Measurements from ENCODE around the gene KCNT1. TPM values are rescaled to one million over a fixed set of nuclear protein-coding genes. Genes with fewer than 3 reads are reported as not detected.

Gene KCNT1
- total RNA-seq, 2 experiments from 2014 or later: not detected

- Mint-ChIP-seq H3K9me3 (ENCODE audit: low read depth) (no peaks in the 10 kb centered on the region), H3K4me3 (no peak overlapping the region), H3K36me3 (no peaks in the 10 kb centered on the region), H3K27me3 (no peaks in the 10 kb centered on the region), H3K27ac (no peak overlapping the region), H3K4me1 (no peaks in the 10 kb centered on the region)
- CTCF ChIA-PET: no interaction called here
- DNase-seq (no peak), ATAC-seq (no peak)
These were observed 54.6 kb downstream of the KCNT1 start for GRCh38 chr9:135756576-135756975.

DNA sequence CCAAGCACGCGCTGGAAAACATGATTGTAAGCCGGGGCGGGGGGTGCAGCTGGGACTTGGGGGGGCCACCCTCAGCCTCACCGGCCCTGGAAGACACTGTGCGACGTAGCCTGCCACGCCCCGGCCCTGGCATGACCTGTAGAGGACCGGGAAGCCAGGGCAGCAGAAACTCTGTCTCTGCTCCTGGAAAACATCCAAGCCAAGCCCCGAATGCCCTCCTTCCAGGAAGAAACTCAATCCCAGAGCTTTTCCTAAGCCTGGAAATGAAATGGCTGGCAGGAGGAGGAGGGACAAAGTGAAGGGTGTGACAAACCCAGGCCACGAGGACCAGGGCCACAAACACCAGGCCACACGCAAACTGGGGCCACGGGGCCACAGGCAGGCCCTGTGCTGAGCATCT lies 55.4 kb downstream of the KCNT1 start:
- Mint-ChIP-seq H3K36me3 (no peaks in the 10 kb centered on the region), H3K27ac (no peak overlapping the region), H3K4me3 (no peak overlapping the region), H3K4me1 (no peaks in the 10 kb centered on the region), H3K9me3 (ENCODE audit: low read depth) (no peaks in the 10 kb centered on the region), H3K27me3 (no peaks in the 10 kb centered on the region)
- ATAC-seq: no peak
- CTCF ChIA-PET: no interaction called here
- DNase-seq: no peak

- Mint-ChIP-seq H3K36me3 (no peaks in the 10 kb centered on the region), H3K4me1 (no peaks in the 10 kb centered on the region), H3K27ac (no peak overlapping the region), H3K9me3 (ENCODE audit: low read depth) (no peaks in the 10 kb centered on the region), H3K4me3 (no peak overlapping the region), H3K27me3 (no peaks in the 10 kb centered on the region)
- CTCF ChIA-PET: no interaction called here
- DNase-seq (no peak), ATAC-seq (no peak)
These were observed 56.1 kb downstream of the KCNT1 start for GRCh38 chr9:135758056-135758455.

DNA sequence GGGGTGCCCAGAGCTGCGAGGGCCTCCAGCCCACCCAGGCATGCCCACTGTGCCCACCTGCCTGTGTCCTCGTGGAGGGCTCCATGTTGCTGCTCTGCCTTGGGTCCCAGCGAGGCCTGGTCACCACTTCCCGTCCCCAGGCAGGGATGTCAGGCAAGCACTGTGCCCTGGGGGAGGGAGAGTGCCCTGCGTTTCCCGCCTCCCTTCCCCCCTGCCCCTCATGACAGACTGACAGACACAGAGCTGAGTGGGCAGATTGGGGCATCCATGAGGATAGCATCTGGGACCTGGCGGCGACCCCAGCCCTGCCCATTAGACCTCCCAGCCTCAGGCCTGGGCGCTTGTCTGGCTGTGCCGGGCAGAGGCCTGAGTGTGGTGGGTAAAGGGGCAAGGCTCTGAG lies 56.9 kb downstream of the KCNT1 start:
- Mint-ChIP-seq H3K9me3 (ENCODE audit: low read depth) (no peaks in the 10 kb centered on the region), H3K4me3 (no peak overlapping the region), H3K27me3 (no peaks in the 10 kb centered on the region), H3K4me1 (no peaks in the 10 kb centered on the region), H3K36me3 (no peaks in the 10 kb centered on the region), H3K27ac (no peak overlapping the region)
- DNase-seq (no peak), ATAC-seq (no peak)
- CTCF ChIA-PET: no interaction called here

DNA sequence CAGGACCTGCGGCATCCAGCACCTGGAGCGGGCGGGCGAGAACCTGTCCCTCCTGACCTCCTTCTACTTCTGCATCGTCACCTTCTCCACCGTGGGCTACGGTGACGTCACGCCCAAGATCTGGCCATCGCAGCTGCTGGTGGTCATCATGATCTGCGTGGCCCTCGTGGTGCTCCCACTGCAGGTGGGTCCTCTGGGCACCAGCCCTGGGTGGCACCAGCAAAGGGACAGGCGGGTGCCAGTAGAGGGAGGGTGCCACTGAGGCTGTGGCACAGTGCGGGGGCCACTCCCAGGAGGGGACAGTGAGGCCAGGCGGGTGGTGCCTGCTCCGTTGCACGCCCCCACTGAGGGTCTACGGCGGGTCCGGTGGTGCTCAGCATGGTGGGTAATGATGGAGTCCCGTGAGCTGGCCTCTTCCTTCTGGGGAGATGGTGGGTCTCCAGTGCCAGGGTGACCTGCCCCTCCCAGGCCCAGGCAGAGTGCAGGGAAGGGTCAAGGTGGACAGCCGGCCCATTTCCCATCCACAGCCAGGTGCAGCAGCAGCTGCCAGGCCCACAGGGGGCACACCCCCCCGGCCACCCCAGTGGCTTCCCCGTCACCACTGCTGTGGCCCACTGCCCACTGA lies 57.8 kb downstream of the KCNT1 start:
- DNase-seq: no peak

GRCh38 chr9:135760465-135760864 lies 58.5 kb downstream of the KCNT1 start:
- Mint-ChIP-seq H3K4me1 (no peaks in the 10 kb centered on the region), H3K9me3 (ENCODE audit: low read depth) (no peaks in the 10 kb centered on the region), H3K27ac (no peak overlapping the region), H3K4me3 (no peak overlapping the region), H3K36me3 (no peaks in the 10 kb centered on the region), H3K27me3 (no peaks in the 10 kb centered on the region)
- ATAC-seq: no peak
- no peak for DNase-seq
- CTCF ChIA-PET: no interaction called here

More for the DNA sequence above, 57.8 kb downstream of the KCNT1 start:
- H3K27ac Mint-ChIP-seq: no peak overlapping the region
- H3K4me3 Mint-ChIP-seq: no peak overlapping the region
- no peaks in the 10 kb centered on the region for H3K36me3 Mint-ChIP-seq
- no peaks in the 10 kb centered on the region for H3K9me3 Mint-ChIP-seq (ENCODE audit: low read depth)
- no peaks in the 10 kb centered on the region for H3K27me3 Mint-ChIP-seq
- CTCF ChIA-PET: no interaction called here
- no peaks in the 10 kb centered on the region for H3K4me1 Mint-ChIP-seq
- no peak for ATAC-seq

DNA sequence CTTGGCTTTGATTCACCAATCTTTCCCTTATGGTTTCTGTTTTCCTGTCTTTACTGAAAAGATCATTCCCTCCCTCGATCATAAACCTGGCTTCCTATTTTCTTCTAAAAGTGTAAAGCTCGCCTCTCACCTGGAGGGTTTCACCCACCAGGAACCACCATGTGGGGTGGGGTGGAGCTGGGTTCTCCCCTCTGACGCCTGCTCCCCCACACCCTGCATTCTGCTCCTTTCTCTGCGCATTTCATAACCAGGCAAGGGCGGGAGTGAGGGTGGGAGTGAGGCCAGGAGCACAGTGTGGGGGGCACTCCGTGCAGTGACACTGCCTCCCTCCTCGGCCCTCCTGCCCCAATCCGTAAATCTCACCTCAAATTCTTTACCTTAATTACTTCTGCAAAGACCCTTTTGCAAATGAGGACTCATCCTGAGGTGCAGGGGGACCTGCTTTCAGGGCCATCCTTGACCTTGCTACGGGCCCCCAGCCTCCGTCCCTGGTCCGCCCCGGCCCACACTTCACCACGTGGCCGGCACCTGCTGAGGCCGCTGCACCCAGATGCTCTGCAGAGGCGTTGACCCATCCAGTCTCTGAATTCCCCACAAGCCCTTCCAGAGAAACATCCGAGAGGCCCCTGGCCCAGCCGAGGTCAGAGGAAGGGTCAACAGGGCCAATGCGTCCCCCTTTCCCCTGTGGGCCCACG lies 59.3 kb downstream of the KCNT1 start:
- CTCF ChIA-PET: no interaction called here

DNA sequence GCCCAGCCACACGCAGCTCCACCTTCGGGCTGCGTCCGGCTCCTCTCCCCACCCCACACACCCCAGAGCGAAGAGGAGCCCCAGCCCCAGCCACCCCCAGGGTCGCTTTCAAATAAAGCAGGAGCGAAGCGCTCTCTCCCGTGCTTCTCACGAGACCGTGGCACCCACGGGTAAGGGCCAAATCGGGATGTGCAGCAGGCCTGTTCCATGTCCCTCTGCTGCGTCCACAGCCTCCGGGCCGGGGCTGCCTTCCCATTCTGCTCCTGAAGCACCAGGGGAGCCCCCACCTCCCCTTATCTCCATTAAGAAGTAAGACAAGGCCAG lies 59.8 kb downstream of the KCNT1 start:
- Mint-ChIP-seq H3K27me3 (no peaks in the 10 kb centered on the region), H3K4me3 (no peak overlapping the region), H3K27ac (no peak overlapping the region), H3K36me3 (no peaks in the 10 kb centered on the region), H3K9me3 (ENCODE audit: low read depth) (peaks cover 6% of the 10 kb centered on the region), H3K4me1 (no peaks in the 10 kb centered on the region)
- ATAC-seq: no peak
- CTCF ChIA-PET: no interaction called here
- no peak for DNase-seq

More for the DNA sequence above, 59.3 kb downstream of the KCNT1 start:
- H3K36me3 Mint-ChIP-seq: no peaks in the 10 kb centered on the region
- H3K27me3 Mint-ChIP-seq: no peaks in the 10 kb centered on the region
- ATAC-seq (no peak), DNase-seq (no peak)
- H3K27ac Mint-ChIP-seq: no peak overlapping the region
- peaks cover 5% of the 10 kb centered on the region for H3K9me3 Mint-ChIP-seq (ENCODE audit: low read depth)
- no peaks in the 10 kb centered on the region for H3K4me1 Mint-ChIP-seq
- no peak overlapping the region for H3K4me3 Mint-ChIP-seq

- CTCF ChIA-PET: no interaction called here
These were observed 60.9 kb downstream of the KCNT1 start for GRCh38 chr9:135762921-135763320.

DNA sequence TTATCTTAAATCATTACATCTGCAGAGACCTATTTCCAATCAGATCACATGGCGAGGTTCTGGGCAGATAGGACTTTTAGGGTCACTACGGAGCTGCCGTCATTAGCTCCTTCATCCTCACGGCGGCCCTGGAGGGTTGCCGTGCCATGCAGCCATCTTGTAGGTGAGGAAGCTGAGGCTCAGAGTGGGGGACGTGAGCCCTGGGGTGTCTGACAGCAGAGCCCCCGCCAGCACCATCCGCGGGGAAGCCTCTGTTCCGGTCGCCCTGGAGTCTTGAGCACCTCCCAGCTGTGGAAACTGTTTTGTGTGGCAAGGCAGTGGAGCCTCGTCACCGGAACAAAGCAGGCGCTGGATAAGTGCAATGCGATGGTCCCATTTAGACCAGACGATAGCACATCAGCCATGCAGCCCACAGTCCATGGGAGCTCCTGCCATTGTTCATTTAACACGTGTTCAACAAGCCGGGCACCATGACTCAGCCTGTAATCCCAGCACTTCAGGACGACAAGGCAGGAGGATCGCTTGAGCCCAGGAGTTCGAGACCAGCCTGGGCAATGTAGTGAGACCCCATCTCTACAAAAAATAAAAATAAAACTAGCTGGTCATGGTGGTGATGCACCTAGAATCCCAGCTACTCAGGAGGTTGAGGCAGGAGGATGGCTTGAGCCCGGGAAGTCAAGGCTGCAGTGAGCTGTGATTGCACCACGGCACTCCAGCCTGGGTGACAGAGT lies 61.9 kb downstream of the KCNT1 start:
- Mint-ChIP-seq H3K36me3 (no peaks in the 10 kb centered on the region), H3K9me3 (ENCODE audit: low read depth) (peaks cover 6% of the 10 kb centered on the region), H3K4me1 (no peaks in the 10 kb centered on the region), H3K4me3 (no peak overlapping the region), H3K27ac (no peak overlapping the region), H3K27me3 (no peaks in the 10 kb centered on the region)
- ATAC-seq (no peak), DNase-seq (no peak)
- CTCF ChIA-PET: no interaction called here

More at GRCh38 chr9:135762921-135763320, 60.9 kb downstream of the KCNT1 start:
- DNase-seq (no peak), ATAC-seq (no peak)
- Mint-ChIP-seq H3K36me3 (no peaks in the 10 kb centered on the region), H3K27ac (no peak overlapping the region), H3K9me3 (ENCODE audit: low read depth) (peaks cover 6% of the 10 kb centered on the region), H3K4me1 (no peaks in the 10 kb centered on the region), H3K4me3 (no peak overlapping the region), H3K27me3 (no peaks in the 10 kb centered on the region)

GRCh38 chr9:135764731-135765130 lies 62.7 kb downstream of the KCNT1 start:
- CTCF ChIA-PET: no interaction called here
- Mint-ChIP-seq H3K4me3 (no peak overlapping the region), H3K27me3 (no peaks in the 10 kb centered on the region), H3K4me1 (no peaks in the 10 kb centered on the region), H3K9me3 (ENCODE audit: low read depth) (peaks cover 6% of the 10 kb centered on the region), H3K36me3 (no peaks in the 10 kb centered on the region), H3K27ac (no peak overlapping the region)
- no peak for ATAC-seq
- no peak for DNase-seq

DNA sequence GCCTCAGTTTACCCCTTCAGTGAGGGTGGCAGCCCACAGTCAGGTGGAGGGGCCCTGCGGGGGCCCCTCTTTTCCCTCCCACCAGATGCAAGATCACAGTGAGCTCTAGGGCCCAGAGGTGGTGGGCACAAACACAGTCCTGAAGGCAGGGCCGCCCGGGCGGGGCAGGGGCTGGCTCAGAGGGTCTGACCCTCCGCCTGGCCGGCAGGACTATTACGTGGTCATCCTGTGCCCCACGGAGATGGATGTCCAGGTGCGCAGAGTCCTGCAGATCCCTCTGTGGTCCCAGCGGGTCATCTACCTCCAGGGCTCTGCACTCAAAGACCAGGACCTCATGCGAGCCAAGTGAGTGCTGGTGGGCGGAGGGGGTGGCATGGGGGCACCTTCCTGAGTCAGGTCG lies 63.4 kb downstream of the KCNT1 start:
- no peak overlapping the region for H3K4me3 Mint-ChIP-seq
- H3K4me1 Mint-ChIP-seq: no peaks in the 10 kb centered on the region
- ATAC-seq (no peak), DNase-seq (no peak)
- H3K36me3 Mint-ChIP-seq: no peaks in the 10 kb centered on the region
- H3K27me3 Mint-ChIP-seq: no peaks in the 10 kb centered on the region
- CTCF ChIA-PET: no interaction called here
- H3K27ac Mint-ChIP-seq: no peak overlapping the region
- H3K9me3 Mint-ChIP-seq (ENCODE audit: low read depth): peaks cover 6% of the 10 kb centered on the region

DNA sequence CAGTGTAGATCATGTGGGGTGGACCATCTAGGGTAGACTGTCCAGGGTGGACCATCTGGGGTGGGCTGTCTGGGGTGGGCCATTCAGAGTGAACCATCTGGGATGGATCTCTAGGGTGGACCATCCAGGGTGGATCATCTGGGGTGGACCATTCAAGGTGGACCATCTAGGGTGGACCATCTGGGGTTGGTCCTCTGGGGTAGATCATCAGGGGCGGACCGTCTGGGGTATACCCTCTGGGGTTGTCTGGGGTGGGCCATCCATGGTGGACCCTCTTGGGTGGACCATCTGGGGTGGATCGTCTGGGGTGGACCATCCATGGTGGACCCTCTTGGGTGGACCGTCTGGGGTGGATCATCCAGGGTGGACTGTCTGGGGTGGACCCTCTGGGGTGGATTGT lies 64.3 kb downstream of the KCNT1 start:
- Mint-ChIP-seq H3K27ac (no peak overlapping the region), H3K36me3 (no peaks in the 10 kb centered on the region)
- DNase-seq: no peak

GRCh38 chr9:135766707-135767106 lies 64.7 kb downstream of the KCNT1 start:
- Mint-ChIP-seq H3K4me1 (no peaks in the 10 kb centered on the region), H3K27ac (no peak overlapping the region), H3K27me3 (no peaks in the 10 kb centered on the region), H3K36me3 (no peaks in the 10 kb centered on the region), H3K9me3 (ENCODE audit: low read depth) (peaks cover 6% of the 10 kb centered on the region), H3K4me3 (no peak overlapping the region)
- no peak for DNase-seq
- CTCF ChIA-PET: no interaction called here
- no peak for ATAC-seq

More for the DNA sequence above, 64.3 kb downstream of the KCNT1 start:
- no peak overlapping the region for H3K4me3 Mint-ChIP-seq
- ATAC-seq: no peak
- H3K27me3 Mint-ChIP-seq: no peaks in the 10 kb centered on the region
- H3K9me3 Mint-ChIP-seq (ENCODE audit: low read depth): peaks cover 6% of the 10 kb centered on the region
- CTCF ChIA-PET: no interaction called here
- H3K4me1 Mint-ChIP-seq: no peaks in the 10 kb centered on the region
